ENCODE measurements around the gene IL21R.

Gene IL21R

GRCh38 chr16:27447301-27447700 is 45.3 kb downstream of the IL21R start:
- TF ChIP-seq CTCF (IDR thresholded peaks at IDR 0.05) = no peak
- no peak overlapping the region for H3K4me3 ChIP-seq
- no peak overlapping the region for H3K27ac ChIP-seq
- no peak for DNase-seq (ENCODE audit: low spot score)

GRCh38 chr16:27448532-27449433 is 46.8 kb downstream of the IL21R start:
- H3K4me3 ChIP-seq = no peak overlapping the region
- no peak for DNase-seq (ENCODE audit: low spot score)
- H3K27ac ChIP-seq = no peak overlapping the region
- no peak for TF ChIP-seq CTCF (IDR thresholded peaks at IDR 0.05)

GRCh38 chr16:27449434-27450195 is 47.6 kb downstream of the IL21R start:
- DNase-seq (ENCODE audit: low spot score) = no peak
- no peak overlapping the region for H3K27ac ChIP-seq
- H3K4me3 ChIP-seq = no peak overlapping the region
- no peak for TF ChIP-seq CTCF (IDR thresholded peaks at IDR 0.05)

- Histone ChIP-seq H3K4me3 (no peak overlapping the region), H3K27ac (no peak overlapping the region)
- no peak for DNase-seq (ENCODE audit: low spot score)
- no peak for TF ChIP-seq CTCF (IDR thresholded peaks at IDR 0.05)
Measured at GRCh38 chr16:27450196-27450549, 48.2 kb downstream of the IL21R start.

GRCh38 chr16:27452569-27453493 is 50.9 kb downstream of the IL21R start:
- TF ChIP-seq CTCF (IDR thresholded peaks at IDR 0.05) = no peak
- no peak overlapping the region for H3K27ac ChIP-seq
- DNase-seq (ENCODE audit: low spot score) = no peak

GRCh38 chr16:27453494-27453825 is 51.5 kb downstream of the IL21R start:
- no peak for TF ChIP-seq CTCF (IDR thresholded peaks at IDR 0.05)
- no peak overlapping the region for H3K4me3 ChIP-seq
- DNase-seq (ENCODE audit: low spot score) = no peak
- no peak overlapping the region for H3K27ac ChIP-seq

More at GRCh38 chr16:27452569-27453493, 50.9 kb downstream of the IL21R start:
- no peak overlapping the region for H3K4me3 ChIP-seq
